ENCODE data around the gene VPS11. TPM values are rescaled to one million over a fixed set of nuclear protein-coding genes. Genes with fewer than 3 reads are reported as not detected.

The VPS11 gene
- total RNA-seq, 4 donors from 2014 or later: 25.8 to 54.9 (median 37.1) TPM

Other genes starting within 250 kb of the VPS11 start
- gene CXCR5, start 183.9 kb upstream of the VPS11 start, total RNA-seq: not detected
- 10 to 100 TPM; 15.7 to 36.0 (median 28.5) TPM for gene BCL9L, start 141.9 kb upstream of the VPS11 start, total RNA-seq
- not detected for gene UPK2, start 111.5 kb upstream of the VPS11 start, total RNA-seq
- gene FOXR1, start 96.1 kb upstream of the VPS11 start, total RNA-seq: not detected
- gene CENATAC, start 69.7 kb upstream of the VPS11 start, total RNA-seq: 100 to 1,000 TPM in 1 of 4 donors, 10 to 100 TPM in 3; 77.3 to 158 (median 88.0) TPM
- 1,000 to 10,000 TPM; 1,034 to 1,871 (median 1,524) TPM for gene RPS25, start 49.5 kb upstream of the VPS11 start, total RNA-seq
- 10 to 100 TPM; 64.7 to 92.0 (median 81.8) TPM for gene TRAPPC4, start 49.1 kb upstream of the VPS11 start, total RNA-seq
- gene SLC37A4, start 36.9 kb upstream of the VPS11 start, total RNA-seq: 10 to 100 TPM; 24.6 to 32.2 (median 29.2) TPM
- gene HYOU1, start 10.6 kb upstream of the VPS11 start, total RNA-seq: 100 to 1,000 TPM in 1 of 4 donors, 10 to 100 TPM in 3; 78.1 to 102 (median 91.3) TPM
- 10 to 100 TPM in 3 of 4 donors, 1 to 10 TPM in 1; 6.7 to 18.3 (median 10.6) TPM for gene HMBS, start 17.1 kb downstream of the VPS11 start, total RNA-seq
- gene DPAGT1, start 34.0 kb downstream of the VPS11 start, total RNA-seq: 10 to 100 TPM; 20.7 to 33.9 (median 23.5) TPM
- 10 to 100 TPM; 11.4 to 13.8 (median 12.3) TPM for gene C2CD2L, start 39.5 kb downstream of the VPS11 start, total RNA-seq
- 10 to 100 TPM; 21.9 to 36.1 (median 27.0) TPM for gene HINFP, start 53.8 kb downstream of the VPS11 start, total RNA-seq
- gene ABCG4, start 81.2 kb downstream of the VPS11 start, total RNA-seq: under 1 TPM in 2 of 4 donors, not detected in 2; under 0.01 to 0.30 TPM
- gene NLRX1, start 100.9 kb downstream of the VPS11 start, total RNA-seq: 10 to 100 TPM; 16.0 to 27.7 (median 20.5) TPM
- gene NHERF4, start 117.7 kb downstream of the VPS11 start, total RNA-seq: under 1 TPM in 1 of 4 donors, not detected in 3; 0.30 TPM
- gene CBL, start 138.5 kb downstream of the VPS11 start, total RNA-seq: 10 to 100 TPM; 14.2 to 19.2 (median 16.0) TPM
- gene MCAM, start 249.3 kb downstream of the VPS11 start, total RNA-seq: 1,000 to 10,000 TPM in 1 of 4 donors, 100 to 1,000 TPM in 3; 612 to 1,198 (median 830) TPM